Skin of body (tissue), 2 donors: ENCODE measurements around the gene EZH2. TPM values are rescaled to one million over a fixed set of nuclear protein-coding genes. Genes with fewer than 3 reads are reported as not detected.

Experiments
- DNase-seq: peaks from one replicate; lab custom pipeline; 2025; lab: John Stamatoyannopoulos, UW
- total RNA-seq: library from RNA; depleted of rRNA; stranded (reverse); fragments of >200 nt; gene quantifications from one replicate; pipeline ENCODE4 v1.2.3, GENCODE V29; 2014

EZH2 gene
- total RNA-seq, 1 donor from 2014 or later = 19.2 TPM

DNA sequence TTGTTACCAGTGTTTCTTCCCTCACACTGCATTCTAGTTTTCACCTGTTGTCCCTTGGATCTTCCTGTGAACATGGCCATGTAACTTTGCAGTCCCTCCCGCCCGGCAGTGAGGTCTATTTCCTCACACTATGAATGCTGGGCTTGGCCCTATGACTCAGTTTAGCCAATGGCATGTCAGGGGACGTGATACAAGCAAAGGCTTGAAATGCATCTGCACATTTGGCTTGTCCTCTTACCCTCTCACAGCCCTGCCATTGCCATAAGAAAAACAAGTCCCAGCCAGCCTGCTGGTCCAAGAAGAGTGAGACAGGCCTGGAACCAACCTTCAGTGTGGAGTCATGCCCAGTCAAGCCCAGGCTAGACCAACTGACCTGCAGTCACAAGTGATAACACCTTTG, 17.1 kb upstream of the EZH2 start:
- DNase-seq = no peak

DNA sequence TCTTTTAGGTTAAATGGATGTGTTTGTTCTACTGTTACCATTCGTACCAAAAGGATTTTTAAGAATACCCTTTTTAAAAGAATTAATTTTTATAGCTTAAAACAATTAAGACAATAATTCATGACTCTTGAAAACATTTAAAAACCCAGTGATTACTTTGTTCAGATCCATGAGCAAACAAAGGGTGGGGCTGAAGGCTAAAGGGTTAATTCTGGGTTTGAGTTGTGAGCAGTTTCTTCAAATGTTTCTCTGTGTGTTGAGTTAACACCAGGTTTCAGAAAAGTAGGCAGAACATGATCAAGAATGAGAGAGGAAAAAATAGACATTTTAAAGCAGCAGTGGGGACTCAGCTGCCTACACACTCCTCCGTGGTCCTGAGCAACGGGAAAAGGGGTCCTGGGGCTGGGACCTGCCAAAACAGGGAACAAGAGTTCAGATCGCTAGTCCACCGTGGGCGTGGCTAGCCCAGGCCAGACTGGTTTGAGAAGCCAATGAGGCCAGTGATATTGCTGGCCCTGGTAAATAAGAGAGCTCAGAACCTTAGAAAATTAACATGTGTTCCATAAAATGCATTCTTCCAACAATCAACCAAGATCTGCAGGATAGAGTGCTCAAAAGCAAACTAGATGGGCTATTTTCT, 14.9 kb upstream of the EZH2 start:
- DNase-seq = no peak

DNA sequence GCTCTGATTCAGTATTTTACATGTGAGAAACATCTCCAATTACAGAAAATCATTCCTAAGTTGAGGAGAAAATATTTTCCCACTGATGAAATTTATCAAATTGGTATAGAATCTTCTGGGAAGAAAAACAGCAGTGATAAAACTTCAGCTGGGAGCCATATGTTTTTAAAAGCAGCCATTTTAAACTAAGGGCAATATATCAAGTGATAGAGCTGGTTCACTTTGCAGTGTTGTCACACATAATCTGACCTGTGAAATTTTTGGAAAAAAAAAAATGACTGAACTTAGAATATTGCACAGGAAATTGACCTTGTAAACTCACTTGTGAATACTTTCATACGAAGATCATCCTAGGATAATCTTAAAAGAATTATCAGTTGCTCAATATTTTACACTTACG, 10.5 kb upstream of the EZH2 start:
- peak; percentile 80 for DNase-seq

DNA sequence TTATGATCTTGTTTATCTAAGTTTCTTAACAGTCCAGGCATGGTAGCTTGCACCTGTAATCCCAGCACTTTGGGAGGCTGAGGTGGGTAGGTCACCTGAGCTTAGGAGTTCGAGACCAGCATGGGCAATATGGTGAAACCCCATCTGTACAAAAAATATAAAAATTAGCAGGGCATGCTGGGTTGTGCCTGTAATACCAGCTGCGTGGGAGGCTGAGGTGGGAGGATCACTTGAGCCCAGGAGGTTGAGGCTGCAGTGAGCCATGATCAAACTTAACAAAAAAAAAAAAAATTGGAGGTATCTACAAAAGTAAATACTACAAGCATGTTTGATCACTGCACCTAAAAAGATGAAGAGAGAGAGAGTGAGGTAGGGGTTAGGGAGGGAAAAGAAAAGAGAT, 9.0 kb upstream of the EZH2 start:
- DNase-seq = no peak

DNA sequence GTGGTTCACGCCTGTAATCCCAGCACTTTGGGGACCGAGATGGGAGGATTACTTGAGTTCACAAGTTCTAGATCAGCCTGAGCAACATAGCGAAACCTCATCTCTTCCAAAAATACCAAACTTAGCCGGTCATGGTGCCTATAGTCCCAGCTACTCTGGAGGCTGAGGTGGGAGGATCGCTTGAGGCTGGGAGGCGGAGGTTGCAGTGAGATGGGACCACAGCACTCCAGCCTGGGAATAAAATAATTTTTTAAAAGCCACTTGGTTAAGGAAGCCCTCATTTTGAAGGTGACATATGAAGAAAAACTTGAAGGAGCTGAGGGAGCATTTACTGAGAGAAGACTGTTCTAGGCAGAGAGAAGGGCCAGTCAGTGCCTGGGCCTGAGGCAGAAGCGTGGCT, 4.2 kb upstream of the EZH2 start:
- no peak for DNase-seq

DNA sequence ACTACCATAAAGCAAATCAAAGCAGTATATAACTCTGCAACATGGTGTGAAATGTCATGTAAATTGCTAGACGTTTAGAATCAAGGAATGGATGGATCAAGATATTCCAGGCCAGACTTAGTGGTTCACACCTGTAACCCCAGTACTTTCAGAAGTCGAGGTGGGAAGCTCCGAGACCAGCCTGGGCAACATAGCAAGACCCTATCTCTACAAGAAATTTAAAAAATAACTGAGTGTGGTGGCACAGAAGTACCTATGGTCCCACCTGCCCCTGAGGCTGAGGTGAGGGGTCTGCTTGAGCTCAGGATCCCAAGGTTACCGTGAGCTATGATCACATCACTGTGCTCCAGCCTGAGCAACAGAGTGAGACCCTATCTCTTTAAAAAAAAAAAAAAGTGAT, 2.8 kb upstream of the EZH2 start:
- no peak for DNase-seq

DNA sequence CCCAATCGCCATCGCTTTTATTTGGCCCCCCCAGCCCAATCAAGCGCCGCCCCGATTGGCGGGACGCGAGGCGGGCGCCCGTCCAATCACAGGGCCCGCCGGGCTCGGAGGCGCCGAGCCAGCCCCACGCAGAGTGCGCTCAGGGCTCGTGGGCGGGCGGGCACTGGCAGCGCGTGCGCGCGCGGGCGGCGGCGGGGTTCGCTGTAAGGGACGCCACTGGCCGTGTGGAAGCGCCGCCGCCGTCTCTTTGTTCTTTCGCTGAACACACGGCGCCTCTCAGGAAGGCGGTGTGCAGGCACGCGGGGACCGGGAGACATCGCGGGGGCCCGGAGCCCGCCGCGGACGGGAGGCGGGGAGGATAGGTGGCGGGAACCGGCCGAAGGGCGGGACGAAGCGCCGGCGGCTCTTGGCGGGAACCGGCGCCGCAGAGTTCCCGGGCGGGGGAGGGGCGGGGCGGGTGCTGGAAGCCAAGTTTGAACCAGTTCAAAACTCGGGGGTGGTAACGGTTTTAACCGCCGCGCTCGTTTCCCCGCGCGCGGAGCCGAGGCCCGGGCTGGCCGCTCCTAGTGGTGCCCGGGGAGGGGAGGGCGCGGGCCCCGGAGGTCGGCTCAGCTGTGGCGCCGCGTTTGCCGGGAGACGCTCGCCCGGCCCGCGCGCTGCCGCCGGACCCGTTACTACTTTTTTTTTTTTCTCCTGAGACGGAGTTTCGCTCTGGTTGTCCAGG, 370 bp upstream of the EZH2 start:
- DNase-seq = peak; percentile 90

DNA sequence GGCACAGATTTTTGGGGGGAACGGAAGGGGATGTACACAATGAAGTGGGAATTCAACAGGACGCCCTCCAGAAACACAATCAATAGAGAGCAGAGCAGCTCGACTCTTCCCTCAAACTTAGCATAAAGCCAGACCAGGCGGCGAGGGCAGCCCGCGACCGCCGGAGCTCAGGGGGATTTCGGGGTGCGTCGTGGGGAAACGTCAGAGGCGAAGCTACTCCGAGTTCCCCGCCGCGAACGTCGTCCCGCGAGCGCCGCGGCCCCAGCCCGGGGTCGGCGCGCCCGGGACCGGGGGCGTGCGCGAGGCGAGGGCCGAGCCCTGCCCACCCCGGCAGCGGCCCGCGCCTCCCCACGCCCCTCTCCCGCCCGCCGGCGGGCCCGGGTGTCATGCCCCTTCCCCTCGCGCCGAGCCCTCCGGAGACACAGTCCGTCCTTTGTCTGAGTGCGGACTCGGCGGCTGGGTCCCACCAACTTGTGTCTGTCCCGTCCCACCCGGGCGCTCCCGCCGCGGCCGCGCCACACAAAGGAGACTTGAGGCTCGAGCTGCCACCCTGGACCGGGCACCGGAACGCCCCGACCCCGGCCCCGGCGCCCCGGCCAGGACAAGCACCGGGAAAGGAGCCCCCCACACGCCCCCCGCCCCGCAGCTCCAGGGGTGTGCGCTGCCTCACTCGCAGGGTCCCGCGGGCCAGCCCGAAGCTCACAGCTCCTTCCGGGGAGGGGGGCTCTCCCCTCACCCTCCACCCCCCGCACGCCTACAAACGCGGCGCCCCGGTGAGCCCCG, 634 bp downstream of the EZH2 start:
- DNase-seq = no peak

DNA sequence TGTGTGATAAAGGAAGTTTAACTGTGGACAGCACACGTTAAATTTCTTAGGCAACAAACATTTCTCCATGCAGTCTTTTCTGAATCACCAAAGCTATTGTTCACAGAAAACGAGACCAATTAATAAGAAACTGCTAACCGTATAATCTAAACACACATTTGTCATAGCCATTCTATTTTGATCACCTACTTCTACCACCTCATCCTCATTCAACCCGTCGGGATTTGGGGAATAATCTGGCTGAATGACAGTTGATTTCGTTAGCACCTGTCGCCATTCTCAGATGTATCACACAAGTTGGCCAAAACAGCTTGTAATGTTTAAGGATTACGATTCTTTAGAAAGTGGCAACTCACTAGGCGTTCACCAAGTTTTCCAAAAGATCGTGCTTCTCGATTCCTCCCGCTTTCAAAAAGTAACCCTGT, 1.2 kb downstream of the EZH2 start:
- peak; percentile 39 for DNase-seq

DNA sequence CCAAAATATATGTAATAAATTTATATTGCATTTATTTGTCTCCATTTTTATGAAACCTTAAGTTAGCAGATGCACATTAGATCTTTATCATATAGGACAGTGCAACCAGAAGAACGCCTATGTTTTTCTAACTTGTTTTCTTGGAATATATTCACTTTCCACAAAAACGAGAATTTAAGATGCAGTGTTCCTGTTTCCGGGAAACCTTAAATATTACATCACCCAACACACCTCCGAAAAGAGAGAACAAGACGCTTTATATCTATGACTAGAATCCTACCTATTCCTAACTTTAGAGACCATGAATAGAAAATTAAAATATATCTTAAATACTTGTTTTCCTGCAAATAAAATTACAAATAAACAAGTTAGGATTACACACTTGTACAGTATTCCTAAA, 1.9 kb downstream of the EZH2 start:
- no peak for DNase-seq

DNA sequence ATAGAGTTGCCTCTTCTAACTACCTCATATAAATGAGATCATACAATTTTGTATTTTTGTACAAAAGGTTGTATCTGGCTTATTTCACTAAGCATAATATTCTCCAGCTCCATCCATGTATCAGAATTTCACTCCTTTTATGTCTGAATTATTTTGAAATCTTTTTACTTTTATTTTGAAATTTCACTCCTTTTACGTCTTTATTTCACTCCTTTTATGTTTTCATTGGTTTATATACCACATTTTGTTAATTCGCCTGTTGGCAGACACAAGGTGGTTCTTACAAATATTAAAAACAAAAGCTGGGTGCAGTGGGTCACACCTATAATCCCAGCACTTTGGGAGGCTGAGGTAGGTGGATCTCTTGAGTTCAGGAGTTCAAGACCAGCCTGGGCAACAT, 5.8 kb downstream of the EZH2 start:
- no peak for DNase-seq

DNA sequence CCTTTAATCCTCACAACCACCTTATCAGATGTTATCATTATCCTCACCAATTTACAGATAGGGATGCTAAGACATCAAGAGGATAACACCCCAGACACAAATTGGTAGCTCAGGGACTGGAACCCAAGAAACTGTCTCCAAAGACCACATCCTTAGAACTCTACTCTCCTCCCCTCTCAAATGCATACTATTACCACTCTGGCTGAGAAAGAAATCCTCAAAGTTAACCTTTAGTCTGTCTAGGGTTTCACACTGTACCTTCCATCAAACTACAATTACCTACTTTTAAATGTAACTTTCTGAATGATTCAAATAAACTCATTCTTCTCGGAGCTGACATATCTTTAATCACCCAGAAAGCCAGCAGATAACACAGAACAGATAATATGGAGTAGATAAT, 6.6 kb downstream of the EZH2 start:
- no peak for DNase-seq

DNA sequence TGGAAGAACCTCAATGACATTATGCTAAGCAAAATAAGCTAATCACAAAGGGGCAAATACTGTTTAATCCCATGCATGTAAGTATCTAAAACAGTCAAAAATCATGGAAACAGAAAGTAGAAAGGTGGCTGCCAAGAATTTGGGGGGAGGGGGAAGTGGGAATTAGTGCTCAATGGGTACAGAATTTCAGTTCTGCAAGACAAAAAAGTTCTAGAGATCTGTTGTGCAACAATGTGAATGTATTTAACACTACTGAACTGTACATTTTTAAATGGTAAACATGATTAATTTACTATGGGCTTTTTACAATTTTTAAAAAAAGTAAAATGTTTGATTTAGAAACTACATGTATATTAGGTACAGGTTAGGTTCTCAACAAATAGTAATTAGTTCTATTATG, 11.9 kb downstream of the EZH2 start:
- DNase-seq = no peak

DNA sequence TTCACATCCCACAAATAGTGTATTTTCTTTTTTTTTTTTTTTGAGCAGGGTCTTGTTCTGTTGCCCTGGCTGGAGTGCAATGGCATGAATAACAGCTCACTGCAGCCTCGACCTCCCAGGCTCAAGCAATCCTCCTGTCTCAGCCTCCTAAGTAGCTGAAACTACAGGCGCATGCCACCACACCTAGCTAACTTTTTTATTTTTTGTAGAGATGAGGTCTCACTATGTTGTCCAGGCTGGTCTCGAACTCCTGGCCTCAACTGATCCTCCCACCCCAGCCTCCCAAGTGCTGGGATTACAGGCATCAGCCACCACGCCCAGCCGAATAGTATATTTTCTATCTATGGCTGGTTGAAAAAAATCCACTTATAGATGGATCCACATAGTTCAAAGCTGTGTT, 12.5 kb downstream of the EZH2 start:
- no peak for DNase-seq

DNA sequence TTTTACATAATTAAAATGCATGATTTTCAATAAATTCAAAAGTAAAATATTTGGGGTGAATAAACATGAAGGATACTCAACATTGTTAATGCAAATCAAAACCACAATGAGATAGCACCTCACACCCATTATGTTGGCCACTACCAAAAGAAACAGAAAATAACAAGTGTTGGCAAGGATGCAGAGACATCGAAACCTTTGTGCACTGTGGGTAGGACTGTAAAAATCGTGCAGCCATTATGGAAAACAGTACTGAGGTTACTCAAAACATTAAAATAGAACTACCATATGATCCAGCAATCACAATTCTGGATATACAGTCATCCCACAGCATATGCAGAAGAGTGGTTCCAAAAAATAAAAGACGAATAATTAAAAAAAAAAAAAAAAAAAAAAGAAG, 13.1 kb downstream of the EZH2 start:
- DNase-seq = no peak

DNA sequence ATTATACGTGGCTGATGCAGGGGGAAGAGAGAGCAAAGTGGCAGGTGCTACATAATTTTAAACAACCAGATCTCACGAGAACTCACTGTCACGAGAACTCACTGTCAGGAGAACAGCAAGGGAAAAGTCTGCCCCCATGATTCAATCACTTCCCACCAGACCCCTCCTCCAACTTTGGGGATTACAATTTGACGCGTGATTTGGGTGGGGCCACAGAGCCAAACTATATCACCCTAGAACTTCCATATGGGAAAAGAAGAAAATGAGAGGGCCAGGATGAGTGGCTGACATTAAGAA, 15.8 kb downstream of the EZH2 start:
- no peak for DNase-seq

DNA sequence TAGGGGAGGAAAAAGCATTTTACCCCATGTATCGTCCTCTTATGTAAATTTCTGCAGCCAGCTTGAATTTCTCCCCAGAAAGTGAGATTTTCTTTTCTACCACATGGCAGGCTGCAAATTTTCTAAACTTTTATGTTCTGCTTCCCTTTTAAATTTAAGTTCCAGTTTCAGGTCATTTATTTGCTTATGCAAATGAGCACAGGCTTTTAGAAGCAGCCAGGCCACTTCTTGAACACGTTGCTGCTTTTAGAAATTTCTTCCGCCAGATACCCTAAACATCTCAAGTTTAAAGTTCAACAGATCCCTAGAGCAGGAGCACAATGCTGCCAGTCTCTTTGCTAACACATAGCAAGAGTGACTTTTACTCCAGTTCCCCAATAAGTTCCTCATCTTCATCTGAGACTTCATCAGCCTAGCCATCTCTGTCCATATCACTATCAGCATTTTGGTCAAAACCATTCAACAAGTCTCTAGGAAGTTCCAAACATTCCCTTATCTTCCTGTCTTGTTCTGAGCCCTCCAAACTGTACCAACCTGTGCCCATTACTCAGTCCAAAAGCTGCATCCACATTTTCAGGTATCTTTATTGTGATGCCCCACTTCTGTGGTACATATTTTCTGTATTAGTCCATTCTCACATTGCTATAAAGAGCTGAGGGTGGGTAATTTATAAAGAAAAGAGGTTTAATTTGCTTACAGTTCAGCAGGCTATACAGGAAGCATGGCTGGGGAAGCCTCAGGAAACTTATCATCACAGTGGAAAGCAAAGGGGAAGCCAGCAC, 16.3 kb downstream of the EZH2 start:
- DNase-seq = no peak

DNA sequence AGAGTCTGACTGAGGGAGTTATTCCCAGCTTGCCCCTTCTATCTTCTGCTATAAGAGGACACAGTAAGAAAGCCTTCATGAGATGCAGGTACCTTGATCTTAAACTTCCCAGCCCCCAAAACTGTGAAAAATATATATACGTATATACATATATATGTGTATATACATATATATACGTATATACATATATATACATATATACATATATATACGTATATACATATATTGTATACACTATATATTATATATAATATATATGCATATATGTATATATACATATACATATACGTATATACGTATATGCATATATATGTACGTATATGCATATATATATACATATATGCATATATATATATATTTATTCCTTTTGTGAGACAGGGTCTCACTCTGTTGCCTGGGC, 17.7 kb downstream of the EZH2 start:
- no peak for DNase-seq

DNA sequence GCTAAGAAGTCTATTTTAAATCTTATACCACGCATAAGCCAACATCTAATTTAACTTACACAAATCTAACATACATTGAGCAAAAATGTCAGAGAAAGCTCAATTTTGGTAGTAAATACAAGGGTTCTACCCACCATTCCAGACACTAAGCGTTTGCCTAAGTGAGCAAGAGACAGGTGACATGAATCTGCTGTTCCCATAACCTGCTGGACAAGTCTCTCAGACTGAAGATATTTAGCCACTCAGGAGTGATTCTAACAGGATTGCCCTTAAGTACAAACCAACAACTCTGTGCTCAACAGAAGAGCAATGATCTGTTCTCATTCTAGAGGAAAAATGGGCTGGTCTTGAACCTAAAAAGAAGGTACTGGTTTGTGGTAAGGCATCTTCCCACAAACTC, 18.8 kb downstream of the EZH2 start:
- no peak for DNase-seq

DNA sequence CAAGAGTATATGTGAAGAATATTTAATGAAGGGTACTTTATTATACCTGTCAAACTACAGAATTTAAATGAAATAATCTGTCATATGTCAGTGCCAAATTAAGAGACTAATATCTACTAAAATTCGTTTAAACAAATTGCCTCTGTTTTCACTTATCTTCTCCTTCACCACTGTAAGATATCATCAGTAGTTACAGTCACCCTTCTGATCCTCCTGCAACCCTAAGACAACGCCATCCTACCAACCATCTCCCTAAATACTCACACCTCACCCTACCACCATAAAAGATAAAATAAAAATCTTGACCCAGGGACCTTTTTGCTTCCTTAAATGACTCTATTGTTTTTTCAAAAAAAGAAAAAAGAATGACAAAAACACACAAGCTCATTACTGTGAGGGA, 20.8 kb downstream of the EZH2 start:
- DNase-seq = no peak

DNA sequence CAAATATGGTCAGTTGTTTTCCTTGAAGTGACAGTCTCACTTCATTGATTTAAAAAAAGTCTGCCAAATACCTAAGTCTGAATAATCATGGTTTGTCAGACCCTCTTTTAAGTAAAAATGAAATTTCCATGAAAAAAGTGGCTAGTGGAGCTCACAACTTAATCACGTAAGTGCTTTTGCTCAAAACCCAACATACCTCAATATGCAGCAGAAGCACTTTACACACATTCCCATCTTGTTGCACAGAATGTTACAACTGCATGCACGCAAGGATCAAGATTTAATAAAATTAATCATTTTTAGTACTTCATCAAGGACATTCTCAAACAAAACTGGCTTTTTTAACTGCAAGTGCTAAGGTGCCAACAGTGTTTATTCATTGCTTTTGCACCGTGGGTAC, 21.6 kb downstream of the EZH2 start:
- no peak for DNase-seq

DNA sequence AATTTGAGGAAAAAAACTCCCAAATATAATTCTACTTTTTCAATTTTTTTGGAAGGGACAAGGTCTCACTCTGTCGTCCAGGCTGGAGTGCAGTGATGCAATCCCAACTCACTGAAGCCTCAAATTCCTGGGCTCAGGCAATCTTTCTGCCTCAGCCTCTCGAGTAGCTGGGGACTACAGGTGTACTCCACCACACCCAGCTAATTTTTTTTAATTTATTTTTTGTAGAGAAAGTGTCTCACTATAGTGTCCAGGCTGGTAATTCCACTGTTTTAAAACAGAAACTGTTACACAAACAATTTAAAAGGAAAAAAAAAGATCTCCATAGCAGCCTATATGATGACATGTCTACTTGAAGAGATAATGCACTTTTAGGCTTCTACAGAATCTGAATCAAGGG, 25.6 kb downstream of the EZH2 start:
- no peak for DNase-seq
